Activated CD4-positive, alpha-beta memory T cell treated with anti-CD3 and anti-CD28 coated beads, Interleukin-2, amount 10 ng/mL, durations not matched to agents 7 days and 5 days (primary cell): ENCODE results near the gene WBP2. TPM values are rescaled to one million over a fixed set of nuclear protein-coding genes. Genes with fewer than 3 reads are reported as not detected.
"Not testable (repeated sequence)": the region's sequence is repeated elsewhere in the genome, so short reads cannot be mapped to it uniquely, and the experiment has no call there.

ENCODE experiments used
- CTCF ChIA-PET: fragments of 350-600 bp; sonication (Branson Sonifier 250); formaldehyde crosslinking; loops from one replicate; lab custom pipeline; 2021; ENCODE audit warnings: antibody characterized with exemption, inconsistent platforms; lab: Charles Lee
- POLR2A ChIA-PET: fragments of 350-600 bp; sonication (Branson Sonifier 250); formaldehyde crosslinking; loops from one replicate; lab custom pipeline; 2021; ENCODE audit warnings: antibody characterized with exemption; lab: Charles Lee
- DNase-seq: peaks from one replicate; pipeline ENCODE4 v3.0.0-alpha.2; 2020
- H3K27ac Mint-ChIP-seq: one replicate; pipeline ENCODE4 v1.8.0; 2021; ENCODE audit warnings: mild to moderate bottlenecking, mixed read lengths
- H3K27me3 Mint-ChIP-seq: one replicate; pipeline ENCODE4 v1.8.0; 2021; ENCODE audit warnings: mixed read lengths
- H3K36me3 Mint-ChIP-seq: one replicate; pipeline ENCODE4 v1.8.0; 2021; ENCODE audit warnings: low read depth, mixed read lengths
- H3K4me1 Mint-ChIP-seq: one replicate; pipeline ENCODE4 v1.8.0; 2021; ENCODE audit warnings: mixed read lengths
- H3K4me3 Mint-ChIP-seq: one replicate; pipeline ENCODE4 v1.8.0; 2021; ENCODE audit warnings: mild to moderate bottlenecking, mixed read lengths
- H3K9me3 Mint-ChIP-seq: one replicate; pipeline ENCODE4 v1.8.0; 2021; ENCODE audit warnings: mixed read lengths
- total RNA-seq, 2 experiments: library from RNA; stranded (reverse); gene quantifications; one replicate each; pipeline ENCODE4 v1.2.3, GENCODE V29; 2021

Gene WBP2
- total RNA-seq, 2 experiments from 2014 or later, result 107 to 114 TPM

DNA sequence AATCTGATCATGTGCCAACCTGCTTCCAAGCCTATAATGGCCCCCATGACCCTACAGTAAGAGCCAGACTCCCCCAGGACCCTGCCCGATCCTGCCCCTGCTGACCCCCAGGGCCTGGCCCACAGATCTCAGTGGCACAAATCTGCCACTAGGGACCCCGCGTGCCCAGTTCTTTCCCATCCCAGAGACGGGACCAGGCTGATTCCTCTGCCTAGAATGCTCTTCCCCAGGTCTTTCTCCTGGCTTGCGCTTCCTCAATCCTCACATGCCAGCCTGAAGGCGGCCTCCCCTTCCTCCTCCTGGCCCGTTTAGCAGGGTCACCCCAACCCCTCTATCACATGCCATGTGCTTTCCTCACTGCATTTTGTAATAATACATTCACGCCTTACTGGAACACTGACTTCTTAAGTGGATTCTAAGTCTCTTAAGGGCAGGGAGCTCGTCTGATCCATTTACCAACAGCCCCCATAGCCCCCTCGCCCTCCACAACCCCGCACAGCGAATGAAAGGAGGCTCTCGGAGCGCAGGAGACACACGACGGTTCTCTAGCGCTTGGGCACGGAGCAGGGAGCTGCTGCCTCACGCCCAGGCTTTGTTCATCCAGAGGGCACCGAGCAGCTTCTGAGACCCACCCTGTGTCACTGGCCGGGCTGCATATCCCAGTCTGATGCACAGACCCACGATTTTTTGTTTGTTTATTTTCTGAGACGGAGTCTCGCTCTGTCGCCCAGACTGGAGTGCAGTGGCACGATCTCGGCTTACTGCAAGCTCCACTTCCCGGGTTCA, 40.4 kb upstream of the WBP2 start:
- Mint-ChIP-seq H3K27ac (peak overlapping the region; percentile 74), H3K4me1 (peaks cover 24% of the 10 kb centered on the region), H3K27me3 (no peaks in the 10 kb centered on the region), H3K9me3 (no peaks in the 10 kb centered on the region), H3K4me3 (peak overlapping the region; percentile 81), H3K36me3 (peaks cover 17% of the 10 kb centered on the region)
- ChIA-PET CTCF (interaction anchor here (0.6 to 6.7 kb wide), 15 partner anchors 9 to 142 kb away, joined by 3 to 42 read pairs (median 7); partner anchors contain the start of genes GALK1, TRIM47 and WBP2), POLR2A (interaction anchor here (0.7 to 8.4 kb wide), 25 partner anchors 9 to 375 kb away, joined by 3 to 151 read pairs (median 4); partner anchors contain the start of genes EXOC7, FBF1, GALK1 and MRPL38)
- no peak for DNase-seq

DNA sequence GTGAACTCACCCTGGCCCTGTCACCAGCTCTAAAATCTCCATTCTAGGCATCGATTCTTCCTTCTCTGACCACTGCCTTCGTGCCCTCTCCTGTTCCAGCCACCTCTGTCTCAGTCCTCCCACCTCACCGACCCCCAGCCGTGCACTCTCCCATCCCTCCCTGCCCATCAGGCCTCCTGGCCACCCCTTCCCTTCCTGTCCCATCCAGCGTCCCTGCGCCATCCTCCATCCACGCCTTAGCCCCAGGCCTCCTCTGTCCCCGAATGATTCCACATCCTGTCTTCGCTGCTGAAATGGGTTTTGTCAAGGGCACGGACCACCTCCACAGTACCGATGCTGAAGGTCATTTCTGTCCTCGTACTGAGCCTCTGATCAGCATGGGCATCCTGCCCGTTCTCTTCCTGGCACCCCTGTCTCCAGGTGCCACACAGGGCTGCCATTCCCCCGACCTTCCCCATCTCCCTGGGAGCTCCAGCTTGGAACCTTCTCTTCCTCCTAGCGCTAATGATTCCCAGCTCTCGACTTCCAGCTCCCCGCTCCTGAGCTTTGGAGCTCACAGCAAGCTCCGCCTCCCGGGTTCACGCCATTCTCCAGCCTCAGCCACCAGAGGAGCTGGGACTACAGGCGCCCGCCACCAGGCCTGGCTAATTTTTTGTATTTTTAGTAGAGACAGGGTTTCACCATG, 39.1 kb upstream of the WBP2 start:
- Mint-ChIP-seq H3K4me1 (peaks cover 24% of the 10 kb centered on the region), H3K36me3 (peaks cover 16% of the 10 kb centered on the region), H3K27me3 (no peaks in the 10 kb centered on the region), H3K27ac (no peak overlapping the region), H3K4me3 (no peak overlapping the region), H3K9me3 (no peaks in the 10 kb centered on the region)
- ChIA-PET POLR2A (interaction anchor here (1.2 to 8.4 kb wide), 3 partner anchors 9 to 39 kb away, joined by 5 to 151 read pairs (median 50); partner anchors contain the start of genes TRIM47 and WBP2), CTCF (interaction anchor here (0.8 to 6.7 kb wide), 5 partner anchors 15 to 39 kb away, joined by 4 to 42 read pairs (median 10); partner anchors contain the start of genes TRIM47 and WBP2)
- DNase-seq, result no peak

DNA sequence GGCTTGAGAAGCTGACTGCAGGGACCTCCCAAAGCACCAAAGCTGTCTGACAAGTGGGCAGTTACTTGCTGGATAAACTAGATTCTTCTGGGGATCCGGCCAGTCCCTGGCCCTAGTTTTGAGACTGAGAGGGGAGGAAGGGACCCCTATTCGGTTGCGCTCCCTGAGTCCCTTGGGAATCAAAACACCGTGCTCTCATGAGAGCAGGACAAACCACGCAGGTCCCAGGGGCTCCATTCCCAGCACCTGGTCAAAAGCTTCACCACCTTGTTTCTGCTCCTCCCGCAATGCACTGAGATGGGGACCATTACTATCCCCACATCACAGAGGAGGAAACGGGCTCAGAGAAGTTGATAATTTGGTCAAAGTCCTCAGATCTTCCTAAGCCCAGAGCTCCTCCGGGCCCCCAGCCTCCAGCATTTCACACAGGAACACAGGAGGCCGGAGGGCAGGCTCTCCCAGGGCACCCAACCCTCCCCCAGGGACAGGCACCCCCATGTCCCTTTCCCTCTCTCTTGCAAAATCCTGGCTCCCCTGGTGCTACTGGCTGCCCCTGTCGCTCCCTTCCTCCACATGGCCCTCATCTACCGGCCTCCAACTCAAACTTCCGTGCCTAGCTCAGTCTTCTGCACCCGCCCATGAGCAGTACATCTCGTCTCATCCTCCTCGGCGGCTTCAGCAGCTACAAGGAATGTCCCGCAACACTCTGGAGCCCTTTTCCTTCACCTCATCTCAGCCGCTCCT, 38.3 kb upstream of the WBP2 start:
- Mint-ChIP-seq H3K9me3 (no peaks in the 10 kb centered on the region), H3K27ac (no peak overlapping the region), H3K36me3 (peaks cover 11% of the 10 kb centered on the region), H3K4me3 (no peak overlapping the region), H3K4me1 (peaks cover 24% of the 10 kb centered on the region), H3K27me3 (no peaks in the 10 kb centered on the region)
- no peak for DNase-seq
- POLR2A ChIA-PET, result interaction anchor here (1.2 to 8.4 kb wide), 2 partner anchors 10 to 14 kb away, joined by 5 to 151 read pairs; partner anchors contain the start of gene TRIM47
- CTCF ChIA-PET, result interaction anchor here (0.6 to 2.0 kb wide), 3 partner anchors 15 to 105 kb away, joined by 3 to 4 read pairs (median 4); partner anchors contain the start of genes TRIM47 and WBP2

DNA sequence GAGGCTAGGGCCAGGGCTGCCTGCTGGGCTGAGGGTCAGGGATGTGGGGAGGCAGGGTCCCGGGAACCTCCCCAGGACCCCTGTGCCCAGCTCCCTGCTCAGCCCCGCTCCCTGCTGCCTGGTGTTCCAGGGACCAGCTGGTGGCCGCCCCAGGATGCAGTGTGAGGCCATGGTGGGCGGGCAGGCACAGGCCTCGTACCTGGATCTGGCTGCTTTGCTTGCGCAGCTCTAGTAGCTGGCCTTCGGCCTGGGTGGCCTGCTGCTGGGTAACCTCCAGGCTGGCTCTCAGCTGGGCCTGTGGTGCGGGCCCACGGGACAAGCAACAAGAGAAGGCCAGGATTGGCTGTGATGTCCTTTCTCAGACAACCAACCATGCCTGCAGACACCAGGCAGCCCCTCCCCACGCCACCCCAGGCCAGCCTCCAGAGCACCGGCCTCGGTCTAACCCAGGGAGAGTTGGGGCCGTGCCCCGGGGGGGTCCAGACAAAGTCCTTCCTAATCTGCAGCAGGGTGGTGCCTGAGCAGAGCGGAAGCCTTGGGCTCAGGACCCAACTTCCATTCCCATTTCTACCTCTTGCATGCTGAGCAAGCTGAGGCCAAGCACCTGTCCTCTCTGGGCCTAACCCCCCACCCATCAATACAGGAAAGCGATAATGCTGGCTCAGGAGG, 37.6 kb upstream of the WBP2 start:
- Mint-ChIP-seq H3K4me1 (peaks cover 23% of the 10 kb centered on the region), H3K4me3 (no peak overlapping the region), H3K27me3 (no peaks in the 10 kb centered on the region), H3K9me3 (no peaks in the 10 kb centered on the region), H3K27ac (no peak overlapping the region), H3K36me3 (peaks cover 8% of the 10 kb centered on the region)
- CTCF ChIA-PET, result interaction anchor here (0.6 to 2.0 kb wide), 3 partner anchors 14 to 106 kb away, joined by 3 to 4 read pairs (median 3); partner anchors contain the start of gene WBP2
- POLR2A ChIA-PET, result interaction anchor here (8.4 kb wide), 1 partner anchor 14 kb away, joined by 151 read pairs; the partner anchor contains the start of gene TRIM47
- no peak for DNase-seq

DNA sequence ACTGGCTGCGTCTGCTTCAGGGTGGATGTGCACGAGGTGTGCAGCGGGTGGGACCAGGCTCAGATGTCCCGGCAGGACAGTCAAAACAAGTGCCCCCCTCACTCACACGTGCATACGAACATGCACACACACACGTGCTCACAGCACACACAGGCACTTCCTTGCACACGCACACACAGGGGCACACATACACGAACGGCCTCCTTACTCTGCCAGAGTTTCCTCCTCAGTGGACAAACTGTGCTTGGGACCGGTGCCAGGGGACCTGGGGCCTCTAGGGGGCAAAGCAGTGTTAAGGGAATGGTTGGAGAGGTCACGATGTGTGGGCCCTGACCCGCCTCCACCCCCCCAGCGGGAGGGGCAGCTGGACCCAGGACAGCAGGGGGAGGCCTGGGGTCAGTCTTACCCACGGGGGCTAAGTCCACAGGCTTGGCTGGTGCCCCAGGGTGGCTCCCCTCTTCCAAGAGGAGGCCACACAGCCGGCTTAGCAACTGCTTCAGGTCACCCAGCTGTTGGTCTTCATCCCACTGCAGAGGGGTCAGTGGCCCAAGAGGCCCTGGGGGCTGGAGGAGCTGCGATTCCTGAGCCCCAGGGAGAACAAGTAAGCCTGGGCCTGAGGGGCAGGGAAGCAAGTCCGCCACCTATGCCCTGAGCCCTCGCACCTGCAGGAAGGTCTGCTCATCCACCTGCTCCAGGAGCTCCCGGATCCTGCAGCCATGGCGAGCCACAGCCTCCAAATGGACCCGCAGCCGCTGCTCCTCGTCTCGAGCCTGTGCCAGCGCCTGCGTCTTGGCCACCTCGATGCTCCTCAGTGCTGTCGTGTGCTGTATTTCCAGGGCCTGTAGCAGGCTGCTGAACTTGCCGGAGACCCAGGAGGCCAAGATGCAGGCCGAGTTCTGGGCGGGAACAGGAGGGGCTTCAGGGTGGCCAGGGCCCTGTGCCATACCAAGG, 36.7 kb upstream of the WBP2 start:
- H3K4me1 Mint-ChIP-seq, result peaks cover 18% of the 10 kb centered on the region
- DNase-seq, result no peak
- peaks cover 8% of the 10 kb centered on the region for H3K36me3 Mint-ChIP-seq
- no peaks in the 10 kb centered on the region for H3K9me3 Mint-ChIP-seq
- H3K4me3 Mint-ChIP-seq, result no peak overlapping the region
- no peaks in the 10 kb centered on the region for H3K27me3 Mint-ChIP-seq
- POLR2A ChIA-PET, result interaction anchor here (8.4 kb wide), 1 partner anchor 13 kb away, joined by 151 read pairs; the partner anchor contains the start of gene TRIM47
- CTCF ChIA-PET, result no interaction called here
- H3K27ac Mint-ChIP-seq, result no peak overlapping the region

DNA sequence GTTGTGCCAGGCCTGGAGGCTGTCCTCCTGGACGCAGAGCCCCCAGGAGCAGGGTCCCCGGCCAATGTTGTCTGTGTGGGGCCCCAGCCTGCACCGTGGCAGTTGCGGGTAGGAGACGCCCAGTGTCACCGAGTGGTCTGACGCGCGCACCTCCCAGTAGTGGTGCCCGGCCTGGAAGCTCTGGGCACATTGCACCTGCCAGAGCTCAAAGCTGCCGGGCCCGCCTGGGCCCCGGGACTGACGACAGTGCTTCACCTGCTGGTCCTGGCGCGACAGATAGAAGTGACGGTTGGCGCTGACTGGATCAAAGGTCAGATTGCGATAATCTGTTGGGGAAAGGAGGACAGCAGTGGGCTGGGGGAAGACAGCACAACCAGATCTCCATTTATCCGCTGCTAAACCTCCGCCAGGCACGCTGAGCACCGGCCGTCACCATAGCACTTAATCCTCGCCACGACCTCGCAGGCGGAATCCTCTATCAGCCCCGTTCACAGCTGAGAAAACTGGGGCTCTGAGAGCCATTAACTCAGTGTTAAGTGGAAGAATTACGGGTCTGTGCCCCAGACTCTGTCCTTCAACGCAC, 36.0 kb upstream of the WBP2 start:
- peaks cover 18% of the 10 kb centered on the region for H3K4me1 Mint-ChIP-seq
- H3K4me3 Mint-ChIP-seq, result no peak overlapping the region
- H3K9me3 Mint-ChIP-seq, result no peaks in the 10 kb centered on the region
- ChIA-PET POLR2A (interaction anchor here (1.5 kb wide), 1 partner anchor 15 kb away, joined by 7 read pairs; no protein-coding TSS in a partner anchor), CTCF (no interaction called here)
- no peak overlapping the region for H3K27ac Mint-ChIP-seq
- H3K27me3 Mint-ChIP-seq, result no peaks in the 10 kb centered on the region
- H3K36me3 Mint-ChIP-seq, result peaks cover 8% of the 10 kb centered on the region
- DNase-seq, result no peak

DNA sequence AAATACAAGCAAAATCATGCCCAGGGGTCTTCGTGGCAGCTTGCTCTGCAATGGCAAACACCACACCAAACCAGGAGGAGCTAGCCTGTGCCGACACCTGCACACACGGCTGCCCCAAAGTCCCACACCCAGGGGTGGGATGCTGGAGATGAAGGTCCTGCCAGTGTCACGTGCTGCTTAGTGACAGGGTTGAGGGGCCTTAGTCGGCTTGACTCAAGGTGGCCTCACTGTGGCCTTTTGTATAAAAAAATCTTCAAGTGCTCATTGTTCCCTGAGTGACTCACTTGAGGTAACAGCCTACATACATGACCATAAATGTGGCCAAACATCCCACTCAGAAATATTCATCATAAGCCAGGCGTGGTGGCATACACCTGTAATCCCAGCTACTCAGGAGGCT, 34.3 kb upstream of the WBP2 start:
- Mint-ChIP-seq H3K4me1 (peaks cover 7% of the 10 kb centered on the region), H3K9me3 (no peaks in the 10 kb centered on the region), H3K4me3 (no peak overlapping the region), H3K27me3 (no peaks in the 10 kb centered on the region), H3K27ac (no peak overlapping the region), H3K36me3 (peaks cover 8% of the 10 kb centered on the region)
- DNase-seq, result no peak
- ChIA-PET CTCF (interaction anchor here (1.1 to 2.5 kb wide), 3 partner anchors 11 to 288 kb away, joined by 3 to 12 read pairs (median 5); partner anchors contain the start of gene TRIM47), POLR2A (interaction anchor here (1.5 kb wide), 1 partner anchor 13 kb away, joined by 7 read pairs; no protein-coding TSS in a partner anchor)

DNA sequence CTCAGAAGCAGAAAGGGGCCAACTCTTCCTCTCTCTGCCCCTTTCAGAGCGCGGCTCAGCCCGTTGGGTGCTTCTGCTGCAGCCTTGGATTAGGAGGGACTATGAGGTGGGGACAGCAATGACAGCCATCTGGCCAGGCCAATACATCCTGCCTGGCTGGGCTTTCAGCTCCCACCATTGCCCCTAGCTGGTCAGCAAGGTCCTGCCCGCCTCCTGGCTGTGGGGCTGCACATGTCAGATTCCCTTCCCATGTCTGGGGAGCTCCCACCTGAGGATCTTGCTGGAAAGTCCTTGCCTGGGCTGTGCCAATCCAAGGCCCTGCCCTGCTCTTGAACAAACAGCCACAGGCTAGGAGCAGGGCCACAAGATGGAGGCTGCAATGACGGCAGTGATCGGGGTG, 33.3 kb upstream of the WBP2 start:
- H3K27ac Mint-ChIP-seq, result no peak overlapping the region
- no peaks in the 10 kb centered on the region for H3K9me3 Mint-ChIP-seq
- H3K4me3 Mint-ChIP-seq, result no peak overlapping the region
- DNase-seq, result no peak
- H3K4me1 Mint-ChIP-seq, result no peaks in the 10 kb centered on the region
- POLR2A ChIA-PET, result no interaction called here
- H3K27me3 Mint-ChIP-seq, result no peaks in the 10 kb centered on the region
- CTCF ChIA-PET, result interaction anchor here (2.5 kb wide), 1 partner anchor 10 kb away, joined by 12 read pairs; the partner anchor contains the start of gene TRIM47
- peaks cover 2% of the 10 kb centered on the region for H3K36me3 Mint-ChIP-seq

DNA sequence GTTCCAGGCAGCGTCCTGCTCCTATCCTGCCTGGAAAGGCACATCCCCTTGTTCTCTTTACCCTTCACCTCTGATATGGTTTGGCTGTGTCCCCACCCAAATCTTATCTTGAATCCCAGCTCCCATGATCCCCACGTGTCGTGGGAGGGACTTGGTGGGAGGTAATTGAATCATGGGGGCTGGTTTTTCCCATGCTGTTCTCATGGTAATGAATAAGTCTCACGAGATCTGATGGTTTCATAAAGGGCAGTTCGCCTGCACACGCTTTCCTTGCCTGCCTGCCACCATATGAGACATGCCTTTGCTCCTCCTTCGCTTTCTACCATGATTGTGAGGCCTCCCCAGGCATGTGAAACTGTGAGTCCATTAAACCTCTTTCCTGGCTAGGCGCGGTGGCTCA, 30.7 kb upstream of the WBP2 start:
- H3K27ac Mint-ChIP-seq, H3K36me3 Mint-ChIP-seq, H3K9me3 Mint-ChIP-seq, DNase-seq, H3K27me3 Mint-ChIP-seq, H3K4me3 Mint-ChIP-seq: not testable (repeated sequence)
- POLR2A ChIA-PET, result interaction anchor here (1.4 kb wide), 1 partner anchor 10 kb away, joined by 3 read pairs; no protein-coding TSS in a partner anchor
- peaks cover 12% of the 10 kb centered on the region for H3K4me1 Mint-ChIP-seq
- CTCF ChIA-PET, result interaction anchor here (1.3 kb wide), 1 partner anchor 10 kb away, joined by 4 read pairs; no protein-coding TSS in a partner anchor

DNA sequence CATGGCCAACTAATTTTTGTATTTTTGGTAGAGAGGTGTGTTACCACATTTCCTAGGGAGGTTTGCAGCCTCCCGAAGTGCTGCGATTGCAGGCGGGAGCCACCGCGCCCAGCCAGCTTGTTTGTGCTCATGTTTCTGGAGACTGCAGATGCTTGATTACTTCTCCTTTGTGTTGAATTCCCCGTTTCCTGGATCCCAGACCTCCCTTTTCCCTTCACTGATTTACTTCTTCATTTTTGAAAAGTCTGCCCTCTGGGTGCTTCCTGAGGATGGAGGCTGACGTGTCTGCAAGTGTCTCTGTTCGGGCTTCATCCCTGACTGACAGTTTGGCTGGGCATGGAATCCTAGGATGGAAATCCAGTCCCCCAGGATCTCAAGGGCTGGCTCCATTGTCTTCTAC, 30.3 kb upstream of the WBP2 start:
- H3K27me3 Mint-ChIP-seq, result peaks cover 4% of the 10 kb centered on the region
- H3K36me3 Mint-ChIP-seq, result peaks cover 2% of the 10 kb centered on the region
- CTCF ChIA-PET, result interaction anchor here (0.7 to 1.1 kb wide), 2 partner anchors 9 to 12 kb away, joined by 4 to 5 read pairs; partner anchors contain the start of gene TRIM65
- DNase-seq, result no peak
- H3K4me3 Mint-ChIP-seq, result no peak overlapping the region
- no peak overlapping the region for H3K27ac Mint-ChIP-seq
- H3K4me1 Mint-ChIP-seq, result peaks cover 12% of the 10 kb centered on the region
- no peaks in the 10 kb centered on the region for H3K9me3 Mint-ChIP-seq
- POLR2A ChIA-PET, result no interaction called here
